ENCODE results near the gene DCAF17.
A peak's percentile ranks its signal among the peaks of the same experiment; 100 is the strongest.

Gene DCAF17

GRCh38 chr2:171402906-171403580, 31.0 kb upstream of the DCAF17 start:
- H2AFZ ChIP-seq (ENCODE audit: low read depth): no peak overlapping the region
- peaks cover 31% of the 10 kb centered on the region for H3K4me1 ChIP-seq (ENCODE audit: low read depth, poor library complexity, severe bottlenecking)
- H3K27me3 ChIP-seq (ENCODE audit: insufficient read depth, low read depth): no peaks in the 10 kb centered on the region
- no peak overlapping the region for H3K4me2 ChIP-seq
- H3K36me3 ChIP-seq (ENCODE audit: insufficient read depth): no peaks in the 10 kb centered on the region
- H4K20me1 ChIP-seq (ENCODE audit: insufficient read depth): no peaks in the 10 kb centered on the region
- TF ChIP-seq, protein P1, sequence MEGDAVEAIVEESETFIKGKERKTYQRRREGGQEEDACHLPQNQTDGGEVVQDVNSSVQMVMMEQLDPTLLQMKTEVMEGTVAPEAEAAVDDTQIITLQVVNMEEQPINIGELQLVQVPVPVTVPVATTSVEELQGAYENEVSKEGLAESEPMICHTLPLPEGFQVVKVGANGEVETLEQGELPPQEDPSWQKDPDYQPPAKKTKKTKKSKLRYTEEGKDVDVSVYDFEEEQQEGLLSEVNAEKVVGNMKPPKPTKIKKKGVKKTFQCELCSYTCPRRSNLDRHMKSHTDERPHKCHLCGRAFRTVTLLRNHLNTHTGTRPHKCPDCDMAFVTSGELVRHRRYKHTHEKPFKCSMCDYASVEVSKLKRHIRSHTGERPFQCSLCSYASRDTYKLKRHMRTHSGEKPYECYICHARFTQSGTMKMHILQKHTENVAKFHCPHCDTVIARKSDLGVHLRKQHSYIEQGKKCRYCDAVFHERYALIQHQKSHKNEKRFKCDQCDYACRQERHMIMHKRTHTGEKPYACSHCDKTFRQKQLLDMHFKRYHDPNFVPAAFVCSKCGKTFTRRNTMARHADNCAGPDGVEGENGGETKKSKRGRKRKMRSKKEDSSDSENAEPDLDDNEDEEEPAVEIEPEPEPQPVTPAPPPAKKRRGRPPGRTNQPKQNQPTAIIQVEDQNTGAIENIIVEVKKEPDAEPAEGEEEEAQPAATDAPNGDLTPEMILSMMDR (conservative IDR thresholded peaks at IDR 0.05; ENCODE audit: low read depth, low read length): no peak
- no peak overlapping the region for H3K27ac ChIP-seq
- H3K9ac ChIP-seq: no peak overlapping the region
- no peaks in the 10 kb centered on the region; the same call in 1 of the 2 replicates for H3K79me2 ChIP-seq (ENCODE audit: insufficient read depth, low read depth)
- H3K4me3 ChIP-seq (IDR thresholded peaks at IDR 0.05; ENCODE audit: insufficient read depth, low read depth, low read length): no peak overlapping the region

DNA sequence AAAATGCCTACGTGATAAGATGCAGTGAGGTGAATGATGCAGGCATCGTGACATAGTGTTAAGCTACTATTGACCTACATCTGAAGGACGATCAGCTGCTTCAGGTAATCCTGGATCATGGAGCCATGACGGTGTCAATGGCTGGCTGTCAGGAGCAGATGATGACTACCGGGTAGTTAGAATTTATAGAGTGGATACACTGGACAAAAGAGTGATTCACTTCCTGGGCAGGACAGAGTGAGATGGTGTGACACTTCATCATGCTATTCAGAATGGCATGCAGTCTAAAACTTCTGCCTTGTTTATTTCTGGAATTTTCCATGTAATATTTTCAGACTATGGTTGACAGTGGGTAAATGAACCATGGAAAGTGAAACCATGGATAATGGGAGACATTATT, 29.8 kb upstream of the DCAF17 start:
- H4K20me1 ChIP-seq (ENCODE audit: insufficient read depth): no peaks in the 10 kb centered on the region
- no peak overlapping the region for H3K9ac ChIP-seq
- TF ChIP-seq, protein P1 (conservative IDR thresholded peaks at IDR 0.05; ENCODE audit: low read depth, low read length): no peak
- H3K4me2 ChIP-seq: no peak overlapping the region
- no peaks in the 10 kb centered on the region; the same call in 1 of the 2 replicates for H3K79me2 ChIP-seq (ENCODE audit: insufficient read depth, low read depth)
- peaks cover 33% of the 10 kb centered on the region for H3K4me1 ChIP-seq (ENCODE audit: low read depth, poor library complexity, severe bottlenecking)
- H3K36me3 ChIP-seq (ENCODE audit: insufficient read depth): no peaks in the 10 kb centered on the region
- no peak overlapping the region for H2AFZ ChIP-seq (ENCODE audit: low read depth)
- H3K27me3 ChIP-seq (ENCODE audit: insufficient read depth, low read depth): no peaks in the 10 kb centered on the region
- H3K27ac ChIP-seq: no peak overlapping the region
- H3K4me3 ChIP-seq (IDR thresholded peaks at IDR 0.05; ENCODE audit: insufficient read depth, low read depth, low read length): no peak overlapping the region

DNA sequence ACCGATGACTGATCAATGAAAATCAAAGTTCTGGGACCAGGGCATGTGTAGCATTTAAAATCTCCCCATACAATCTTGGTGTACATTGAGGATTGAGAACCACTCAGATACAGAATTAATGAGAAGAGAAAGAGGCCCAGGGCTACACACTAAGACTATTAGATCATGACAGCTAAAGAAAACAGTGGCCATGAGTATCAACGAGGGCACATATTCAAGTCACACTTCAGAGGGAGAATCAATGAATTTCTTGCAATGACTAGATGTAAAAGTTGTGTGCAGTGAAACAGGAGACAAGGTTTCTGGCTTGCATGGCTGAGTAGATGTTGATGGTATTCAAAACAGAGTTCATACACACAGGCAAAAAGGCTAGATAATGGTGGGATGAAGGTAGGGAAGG, 29.3 kb upstream of the DCAF17 start:
- no peaks in the 10 kb centered on the region for H3K27me3 ChIP-seq (ENCODE audit: insufficient read depth, low read depth)
- H3K9ac ChIP-seq: no peak overlapping the region
- no peaks in the 10 kb centered on the region for H4K20me1 ChIP-seq (ENCODE audit: insufficient read depth)
- no peak overlapping the region for H3K4me3 ChIP-seq (IDR thresholded peaks at IDR 0.05; ENCODE audit: insufficient read depth, low read depth, low read length)
- H3K4me2 ChIP-seq: no peak overlapping the region; the same call in 1 of the 2 replicates
- no peaks in the 10 kb centered on the region; the same call in 1 of the 2 replicates for H3K79me2 ChIP-seq (ENCODE audit: insufficient read depth, low read depth)
- H3K27ac ChIP-seq: no peak overlapping the region
- H3K4me1 ChIP-seq (ENCODE audit: low read depth, poor library complexity, severe bottlenecking): peaks cover 33% of the 10 kb centered on the region
- TF ChIP-seq, protein P1 (conservative IDR thresholded peaks at IDR 0.05; ENCODE audit: low read depth, low read length): no peak
- H2AFZ ChIP-seq (ENCODE audit: low read depth): no peak overlapping the region
- H3K36me3 ChIP-seq (ENCODE audit: insufficient read depth): no peaks in the 10 kb centered on the region

GRCh38 chr2:171405546-171405945, 28.5 kb upstream of the DCAF17 start:
- H3K27me3 ChIP-seq (ENCODE audit: insufficient read depth, low read depth): no peaks in the 10 kb centered on the region
- H3K4me3 ChIP-seq (IDR thresholded peaks at IDR 0.05; ENCODE audit: insufficient read depth, low read depth, low read length): no peak overlapping the region
- H3K27ac ChIP-seq: no peak overlapping the region
- no peaks in the 10 kb centered on the region for H3K36me3 ChIP-seq (ENCODE audit: insufficient read depth)
- H3K4me2 ChIP-seq: peak overlapping the region; percentile 18
- H3K9ac ChIP-seq: no peak overlapping the region
- no peaks in the 10 kb centered on the region for H4K20me1 ChIP-seq (ENCODE audit: insufficient read depth)
- TF ChIP-seq, protein P1 (conservative IDR thresholded peaks at IDR 0.05; ENCODE audit: low read depth, low read length): no peak
- no peaks in the 10 kb centered on the region; the same call in 1 of the 2 replicates for H3K79me2 ChIP-seq (ENCODE audit: insufficient read depth, low read depth)
- H2AFZ ChIP-seq (ENCODE audit: low read depth): no peak overlapping the region
- H3K4me1 ChIP-seq (ENCODE audit: low read depth, poor library complexity, severe bottlenecking): peaks cover 33% of the 10 kb centered on the region
